HL-60/S4 treated with phorbol 12-myristate 13-acetate at 8.2 ng/mL for 4 days and 3 days (cell line): ENCODE measurements around the gene TNNI3K.

Experiments
- in situ Hi-C: fragments of 300-500 bp; cut with MboI; formaldehyde crosslinking; loops from 2 replicates; pipeline ENCODE4 v1.15.0; 2022; ENCODE audit warnings: low sequenced_read_pairs

Gene TNNI3K

GRCh38 chr1:74280642-74281396 lies 45.6 kb downstream of the TNNI3K start:
- in situ Hi-C loops: no loop called here

- in situ Hi-C loops: no loop called here
Measured at GRCh38 chr1:74286414-74286813, 51.2 kb downstream of the TNNI3K start.

GRCh38 chr1:74314438-74314837 lies 79.3 kb downstream of the TNNI3K start:
- in situ Hi-C loops: no loop called here

DNA sequence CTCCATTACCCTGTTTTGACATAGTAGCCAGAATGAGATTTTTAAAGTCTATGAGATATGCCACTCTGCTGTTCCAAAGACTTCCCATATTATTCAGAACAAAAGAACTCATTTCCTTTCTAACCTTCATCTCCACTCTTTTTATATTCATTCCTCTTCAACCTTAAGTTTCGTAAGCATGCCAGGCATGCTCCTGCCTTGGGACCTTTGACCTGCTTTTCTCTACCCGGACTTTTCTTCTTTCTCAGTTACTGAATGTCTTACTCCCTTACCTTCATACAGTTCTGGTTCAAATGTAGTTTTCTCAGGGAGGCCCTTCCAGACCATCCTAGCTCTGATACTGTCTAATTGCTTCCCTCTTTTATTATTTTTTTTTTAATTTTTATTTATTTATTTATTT lies 81.1 kb downstream of the TNNI3K start:
- in situ Hi-C loops: no loop called here

- in situ Hi-C loops: no loop called here
Measured at GRCh38 chr1:74317663-74318062, 82.5 kb downstream of the TNNI3K start.

- in situ Hi-C loops: no loop called here
Measured at GRCh38 chr1:74323937-74324473, 88.8 kb downstream of the TNNI3K start.

DNA sequence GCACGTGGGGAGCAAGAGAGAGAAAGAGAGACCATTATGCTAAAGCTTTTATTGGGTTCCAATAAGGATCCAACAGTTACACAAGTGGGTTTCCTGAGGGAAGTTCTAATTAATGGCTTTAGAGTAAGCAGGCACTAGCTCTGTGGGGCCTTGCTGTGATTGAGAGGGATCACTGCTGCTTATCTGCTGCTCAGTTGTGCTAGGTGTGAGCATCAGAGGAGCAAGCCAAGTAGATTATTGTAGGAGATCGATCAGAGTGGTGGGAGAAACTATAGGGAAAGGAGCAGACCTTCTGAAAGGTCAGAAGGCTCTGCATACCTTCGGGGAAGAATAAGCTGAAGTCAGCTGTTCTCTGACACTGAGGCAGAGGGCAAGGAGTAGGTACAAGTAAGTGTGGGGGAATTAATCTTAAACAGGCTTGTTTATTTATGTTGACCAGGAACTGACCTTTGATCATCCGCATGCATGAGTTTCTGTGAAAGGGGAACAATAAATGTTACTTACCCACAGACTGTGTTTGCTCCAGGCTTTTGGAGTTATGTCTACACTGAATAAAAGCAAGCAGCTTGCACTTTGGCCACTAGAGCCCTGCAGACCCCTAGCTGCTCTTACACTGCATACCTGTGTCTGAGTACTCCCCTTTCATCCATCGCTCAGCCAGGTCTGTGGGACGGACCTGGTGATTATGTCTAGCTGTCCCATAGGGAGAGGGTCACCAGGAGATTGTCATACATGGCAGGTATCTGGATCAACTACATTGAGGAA lies 89.7 kb downstream of the TNNI3K start:
- in situ Hi-C loops: no loop called here

GRCh38 chr1:74328851-74329250 lies 93.7 kb downstream of the TNNI3K start:
- in situ Hi-C loops: no loop called here

GRCh38 chr1:74333244-74333643 lies 98.1 kb downstream of the TNNI3K start:
- in situ Hi-C loops: no loop called here

DNA sequence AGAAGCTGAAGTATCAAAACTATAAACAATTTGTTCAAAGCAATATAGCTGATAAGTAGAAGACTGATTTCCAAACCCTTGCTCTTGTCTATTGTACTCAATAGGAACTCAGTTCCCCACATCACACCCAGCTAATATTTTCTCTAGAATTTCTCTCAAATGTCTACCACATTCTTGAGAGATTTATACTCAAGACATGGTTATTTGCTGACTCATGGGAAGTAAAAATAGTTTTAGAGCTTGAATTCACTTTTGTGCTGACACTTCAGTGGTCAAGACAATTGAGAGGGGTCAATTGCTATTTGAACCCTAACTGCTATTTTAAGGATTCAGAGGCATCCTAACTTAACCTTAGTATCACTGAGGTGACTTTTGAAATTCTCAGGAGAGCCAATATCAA lies 99.0 kb downstream of the TNNI3K start:
- in situ Hi-C loops: no loop called here

- in situ Hi-C loops: no loop called here
Measured at GRCh38 chr1:74340656-74341055, 105.5 kb downstream of the TNNI3K start.

- in situ Hi-C loops: no loop called here
Measured at GRCh38 chr1:74341702-74342339, 106.6 kb downstream of the TNNI3K start.

DNA sequence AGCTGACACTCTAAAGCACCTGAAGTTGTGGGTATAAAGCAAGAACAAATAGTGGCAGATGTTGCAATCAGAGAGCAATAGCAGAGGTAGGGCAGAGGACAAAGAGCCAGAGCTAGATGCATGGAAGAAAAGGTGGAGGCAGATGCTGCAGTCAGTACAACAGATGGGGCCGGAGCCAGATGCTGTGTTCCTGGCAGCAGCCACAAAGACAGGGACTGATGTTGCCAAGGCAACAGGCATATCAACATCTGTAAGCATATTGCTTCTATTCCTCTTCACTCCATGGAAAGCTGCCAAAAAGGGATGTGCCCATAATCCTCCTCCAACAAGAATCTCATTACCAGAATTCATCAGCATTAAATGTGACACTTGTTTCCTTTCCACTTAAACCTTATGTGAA lies 108.0 kb downstream of the TNNI3K start:
- in situ Hi-C loops: no loop called here

DNA sequence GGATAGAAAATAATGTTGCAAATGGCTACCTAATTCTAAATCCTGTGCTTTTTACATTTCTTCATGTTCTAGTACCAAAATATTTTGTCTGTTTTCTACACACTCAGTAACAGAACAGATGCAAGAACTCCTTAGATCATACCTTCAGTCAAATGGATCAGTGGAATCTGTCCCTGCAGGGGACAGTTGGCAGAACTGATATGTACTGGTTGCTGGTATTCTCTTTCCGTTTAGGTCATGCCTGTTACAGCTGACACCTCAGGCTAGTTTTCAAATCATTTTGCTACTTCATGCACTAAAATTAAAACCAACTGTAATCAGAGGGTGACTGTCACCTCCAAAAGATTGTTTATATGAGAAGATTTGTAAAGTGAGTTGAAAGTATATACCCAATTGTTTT lies 109.2 kb downstream of the TNNI3K start:
- in situ Hi-C loops: no loop called here

DNA sequence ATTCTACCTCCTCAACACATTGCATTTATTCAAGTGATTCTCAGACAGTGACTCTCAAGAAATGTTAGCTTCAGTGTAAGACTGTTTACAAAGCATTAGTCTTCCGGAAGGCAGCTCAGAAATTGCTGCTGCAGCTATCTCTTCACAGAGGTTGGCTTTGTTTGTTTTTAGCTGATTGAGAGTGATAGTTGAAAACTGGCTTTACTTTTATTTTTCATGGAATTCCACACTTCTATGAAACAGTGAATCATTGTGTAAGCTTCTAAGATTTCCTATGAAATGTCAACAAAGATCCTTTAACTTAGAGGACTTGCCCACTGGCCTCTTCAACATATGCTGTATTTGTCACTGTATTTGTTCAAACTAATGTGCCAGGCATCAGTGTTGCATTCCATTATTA lies 121.3 kb downstream of the TNNI3K start:
- in situ Hi-C loops: no loop called here

DNA sequence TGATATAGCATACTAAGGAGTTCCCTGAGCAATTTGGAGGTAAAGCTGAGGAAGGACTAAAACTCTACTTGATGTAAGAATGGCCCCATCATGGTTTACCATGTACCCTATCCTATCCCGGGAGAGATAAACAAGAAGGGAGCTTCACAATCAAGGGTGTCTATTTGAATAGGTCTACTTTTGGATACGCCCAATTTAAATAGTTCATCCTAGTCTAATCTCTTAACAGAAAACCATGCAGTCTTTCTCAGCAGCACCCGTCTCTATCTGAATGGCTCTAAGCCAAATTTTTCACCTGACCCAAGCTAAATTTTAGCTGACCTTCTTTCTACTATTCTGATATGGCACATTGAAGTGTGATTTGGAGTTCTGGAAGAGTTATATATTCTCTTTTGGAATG lies 122.0 kb downstream of the TNNI3K start:
- in situ Hi-C loops: no loop called here

DNA sequence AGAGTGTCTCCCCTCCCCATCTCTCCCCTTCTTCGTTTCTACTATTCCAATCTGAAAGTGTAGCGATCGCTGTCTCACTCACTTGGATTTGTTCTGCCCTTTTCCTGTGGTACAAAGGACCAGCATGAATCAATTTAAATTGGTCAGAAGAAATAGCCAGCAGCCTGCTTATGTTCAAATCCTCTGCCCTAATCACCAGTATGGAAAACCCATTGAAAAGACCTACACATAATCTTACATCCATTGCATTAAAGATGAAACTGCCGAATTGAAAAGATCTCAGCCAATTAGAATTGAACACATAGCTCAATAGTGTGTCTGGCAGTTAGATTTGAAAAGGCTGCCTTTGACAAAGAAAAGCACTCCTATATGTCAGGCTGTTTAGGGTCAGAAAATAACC lies 122.6 kb downstream of the TNNI3K start:
- in situ Hi-C loops: no loop called here

- in situ Hi-C loops: no loop called here
Measured at GRCh38 chr1:74362691-74363090, 127.5 kb downstream of the TNNI3K start.

GRCh38 chr1:74363220-74363619 lies 128.0 kb downstream of the TNNI3K start:
- in situ Hi-C loops: no loop called here

DNA sequence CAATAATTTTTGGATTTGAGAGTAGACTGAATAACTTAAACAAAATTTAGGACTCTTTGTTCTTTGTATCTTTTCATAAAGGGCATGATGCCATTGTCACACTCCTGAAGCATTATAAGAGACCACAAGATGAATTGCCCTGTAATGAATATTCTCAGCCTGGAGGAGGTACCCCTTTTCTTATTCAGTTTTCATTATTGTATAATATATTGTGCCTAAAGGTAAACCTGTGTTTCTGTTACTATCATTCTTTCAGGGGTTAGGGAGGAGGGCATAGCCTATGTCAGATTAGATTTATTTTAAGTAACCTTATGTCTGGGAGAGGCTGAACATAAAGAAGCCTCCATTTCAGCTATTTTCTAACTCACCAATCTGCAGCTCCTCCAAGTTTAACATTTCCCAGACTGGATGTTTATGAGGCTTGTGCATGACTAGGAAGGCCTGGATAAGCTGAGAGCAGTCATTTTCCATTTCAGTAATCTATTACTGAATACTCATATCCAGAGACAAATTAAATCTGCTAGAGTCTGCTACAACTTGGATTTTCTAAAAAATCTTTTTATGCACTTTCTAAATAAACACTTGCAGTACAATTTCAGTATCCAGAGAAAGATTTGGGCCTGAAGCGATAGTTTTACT lies 132.1 kb downstream of the TNNI3K start:
- in situ Hi-C loops: no loop called here

DNA sequence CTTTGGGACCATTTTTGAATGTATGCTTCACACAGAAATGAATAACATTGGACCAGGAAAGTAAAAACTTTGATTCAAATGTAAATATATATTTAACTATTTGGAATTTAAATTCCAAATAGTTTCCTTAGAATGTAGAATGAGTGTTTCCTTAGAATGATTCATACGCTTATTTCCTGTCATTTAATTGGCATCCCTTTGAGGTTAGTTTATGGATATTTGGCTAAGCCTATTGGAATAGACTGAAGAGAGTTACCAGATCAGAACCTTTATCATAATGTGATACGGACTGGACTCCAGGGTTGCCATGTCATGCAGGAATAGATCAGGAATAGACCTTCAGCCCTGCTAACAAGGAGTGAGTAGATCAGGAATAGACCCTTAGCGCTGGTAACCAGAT lies 133.1 kb downstream of the TNNI3K start:
- in situ Hi-C loops: no loop called here
